ENCODE measurements around the gene MINDY4. TPM values are rescaled to one million over a fixed set of nuclear protein-coding genes. Genes with fewer than 3 reads are reported as not detected.
A peak's percentile ranks its signal among the peaks of the same experiment; 100 is the strongest.
"Not testable (repeated sequence)": the region's sequence is repeated elsewhere in the genome, so short reads cannot be mapped to it uniquely, and the experiment has no call there.

Gene MINDY4
- total RNA-seq, 1 experiment from 2014 or later, result 7.5 TPM

DNA sequence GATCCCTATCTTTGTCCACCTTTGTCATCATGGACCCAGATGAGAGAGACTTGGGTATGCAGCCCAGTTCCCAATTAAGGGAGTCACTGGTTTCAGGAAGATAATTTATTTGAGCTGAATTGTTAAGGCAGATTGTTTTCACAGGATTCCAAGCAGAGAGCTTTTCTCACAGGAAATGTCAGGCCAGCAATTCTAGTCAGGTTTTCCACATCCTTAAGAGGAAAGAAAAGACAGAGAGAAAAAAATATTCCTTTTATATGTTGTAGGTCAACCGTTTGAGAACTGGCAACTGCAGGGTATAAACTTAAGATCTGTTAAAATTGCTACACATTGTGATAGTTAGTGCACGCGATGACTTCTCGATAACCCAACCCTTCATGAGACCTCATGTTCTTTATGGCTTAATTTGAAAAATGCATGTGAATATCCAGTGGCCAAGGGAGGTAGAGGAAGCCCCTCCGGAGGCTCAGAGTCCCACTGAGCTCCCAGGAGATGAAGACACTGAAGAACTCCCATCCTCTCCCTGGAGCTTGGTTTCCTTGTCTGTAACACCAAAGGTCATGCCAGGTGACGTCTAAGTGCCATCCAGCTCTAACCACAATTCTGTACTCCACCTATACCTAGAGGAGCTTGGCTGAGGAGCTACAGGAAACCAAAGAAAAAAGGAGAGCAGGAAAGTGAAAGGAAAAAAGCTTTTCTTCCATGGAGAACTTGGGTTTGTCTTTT lies 45.6 kb downstream of the MINDY4 start:
- no peak for DNase-seq (ENCODE audit: low spot score)
- in situ Hi-C loops (cut with HindIII; ENCODE audit: low sequenced_read_pairs), result no loop called here

DNA sequence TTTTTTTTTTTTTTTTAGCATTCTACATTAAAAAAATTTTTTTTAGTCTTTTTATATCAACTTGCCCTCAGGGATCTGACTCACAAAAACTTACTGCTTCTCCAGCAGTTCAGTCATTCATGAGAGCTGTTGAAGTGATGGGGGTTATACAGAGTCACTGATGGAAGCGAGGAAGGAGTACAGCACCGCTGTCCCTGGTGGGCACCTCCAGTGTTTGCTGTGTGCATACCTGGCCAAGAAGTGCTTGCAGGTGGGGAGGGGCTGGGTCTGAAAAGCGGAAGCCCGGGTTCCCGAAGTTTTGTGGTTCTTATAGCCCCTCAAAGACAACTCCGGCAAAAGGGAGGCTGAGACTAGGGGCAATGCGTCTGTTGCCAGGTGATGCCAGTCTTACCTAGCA lies 46.2 kb downstream of the MINDY4 start:
- in situ Hi-C loops (cut with HindIII; ENCODE audit: low sequenced_read_pairs), result no loop called here
- DNase-seq (ENCODE audit: low spot score), result no peak

DNA sequence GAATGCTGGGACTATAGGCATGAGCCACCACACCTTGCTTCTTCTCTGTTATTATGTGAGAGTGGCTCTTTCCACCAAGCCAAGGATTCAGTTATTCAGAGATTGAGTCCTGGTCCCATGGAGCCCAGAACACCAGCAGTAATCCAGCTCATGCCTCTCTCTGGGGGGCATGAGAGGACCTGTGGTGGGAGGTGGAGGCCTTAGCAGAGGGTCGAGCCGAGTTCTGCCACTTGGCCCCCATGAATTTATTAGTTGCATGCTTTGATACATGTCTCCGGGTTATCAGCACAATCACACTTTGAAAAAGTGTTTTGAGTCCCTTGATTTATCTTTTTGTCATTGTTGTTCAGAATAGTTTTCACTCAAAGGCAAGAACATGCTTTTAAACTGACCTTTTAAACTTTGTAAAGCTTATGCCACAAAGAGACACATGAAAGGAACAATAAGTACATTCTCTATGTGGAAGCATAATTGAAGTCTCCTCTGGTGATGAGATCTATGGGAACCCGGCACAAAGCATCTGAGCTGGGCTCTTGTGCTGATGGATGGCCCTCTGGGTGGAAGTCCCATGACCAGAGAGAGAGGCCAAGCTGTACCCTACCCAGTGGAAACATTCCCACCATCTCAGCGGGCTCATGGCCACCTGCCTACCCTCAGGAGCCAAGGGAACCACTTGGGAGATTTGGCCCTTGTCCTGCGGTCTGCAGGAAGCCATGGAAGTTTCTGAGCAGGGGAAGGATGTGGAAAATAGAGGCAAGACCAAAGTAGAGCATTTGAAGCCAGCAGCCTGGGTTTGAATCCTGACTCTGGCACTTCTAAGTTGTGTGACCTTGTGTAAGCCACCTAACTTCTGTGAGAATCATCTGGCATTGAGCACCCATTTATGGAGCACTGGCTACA lies 53.9 kb downstream of the MINDY4 start:
- no peak for DNase-seq (ENCODE audit: low spot score)
- in situ Hi-C loops (cut with HindIII; ENCODE audit: low sequenced_read_pairs), result no loop called here

DNA sequence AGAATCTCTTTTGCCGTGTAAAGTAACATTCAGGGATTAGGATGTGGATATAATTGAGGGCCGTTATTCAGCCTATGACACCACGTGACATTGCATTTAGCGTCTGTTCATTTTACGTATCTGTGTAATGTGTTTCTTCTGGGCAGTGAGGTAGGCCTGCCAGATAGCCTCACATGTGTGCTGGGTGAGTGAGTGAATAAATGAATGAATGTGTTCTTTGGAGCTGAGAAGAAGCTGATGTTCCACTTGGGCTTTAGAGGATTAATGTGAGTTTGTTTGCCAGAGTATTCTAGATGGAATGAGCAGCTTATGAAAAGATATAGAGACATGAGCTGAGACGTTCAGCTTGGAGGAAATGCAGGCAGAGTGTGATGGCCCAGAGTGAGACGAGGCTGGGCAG lies 55.0 kb downstream of the MINDY4 start:
- in situ Hi-C loops (cut with HindIII; ENCODE audit: low sequenced_read_pairs), result no loop called here
- no peak for DNase-seq (ENCODE audit: low spot score)

DNA sequence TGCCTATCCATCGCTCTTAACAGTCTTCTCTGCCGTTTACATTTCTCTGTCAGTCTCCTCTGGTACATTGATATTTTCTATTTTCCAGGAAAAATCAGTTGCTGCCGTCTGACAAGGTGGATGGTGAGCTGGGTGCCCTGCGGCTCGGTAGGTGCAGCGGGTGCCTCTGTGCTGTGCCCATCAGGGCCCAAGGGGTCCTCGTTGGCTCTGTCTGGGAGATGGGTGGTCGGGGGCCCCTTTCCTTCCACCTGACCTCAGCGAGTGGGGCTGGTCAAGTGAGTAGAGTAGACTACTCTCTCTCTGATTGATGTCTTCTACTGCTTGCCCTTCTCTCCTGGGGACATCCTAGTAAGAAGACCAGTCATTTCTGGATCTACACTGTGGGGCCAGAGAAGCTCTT lies 57.4 kb downstream of the MINDY4 start:
- in situ Hi-C loops (cut with HindIII; ENCODE audit: low sequenced_read_pairs), result no loop called here

DNA sequence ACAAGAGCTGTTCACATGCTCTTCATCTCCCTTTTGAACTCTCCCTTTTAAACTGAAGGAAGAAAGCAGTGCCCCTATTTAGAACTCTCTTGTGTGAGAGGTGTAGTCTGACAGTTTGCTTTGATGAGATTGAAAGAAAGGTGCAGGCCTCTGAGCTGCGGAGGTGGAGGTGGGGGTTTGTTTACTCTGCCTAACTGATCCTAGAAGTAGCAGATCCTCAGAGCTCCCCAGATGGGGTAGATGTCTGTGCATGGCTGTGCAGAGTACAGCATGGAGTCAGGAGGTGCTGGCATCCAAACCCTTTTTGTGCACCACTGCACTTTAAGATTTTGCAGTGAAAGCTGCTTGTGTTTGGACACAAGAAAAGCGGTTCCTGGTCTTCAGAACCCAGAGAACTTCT lies 58.3 kb downstream of the MINDY4 start:
- DNase-seq (ENCODE audit: low spot score), result no peak
- in situ Hi-C loops (cut with HindIII; ENCODE audit: low sequenced_read_pairs), result no loop called here

More for the DNA sequence above, 57.4 kb downstream of the MINDY4 start:
- DNase-seq (ENCODE audit: low spot score), result no peak

DNA sequence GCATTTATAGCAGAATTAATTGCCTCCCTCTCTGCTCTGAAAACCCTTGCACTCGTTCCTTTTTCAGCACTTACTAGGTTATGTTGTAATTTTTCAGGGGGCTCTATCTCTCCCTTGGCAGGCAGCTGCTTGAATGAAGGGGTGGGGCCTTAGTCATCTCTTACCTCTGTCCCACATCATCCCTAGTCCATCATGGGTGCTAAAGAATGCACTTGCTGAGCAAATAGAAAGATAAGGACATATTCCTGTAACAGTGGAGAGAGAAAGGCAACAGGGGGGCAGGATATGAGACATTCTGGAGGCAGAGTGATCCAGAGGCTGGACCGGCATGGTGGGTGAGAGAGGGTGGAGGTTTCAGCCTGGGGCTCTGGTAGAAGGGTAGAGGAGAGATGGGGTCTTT lies 60.0 kb downstream of the MINDY4 start:
- no peak for DNase-seq (ENCODE audit: low spot score)
- in situ Hi-C loops (cut with HindIII; ENCODE audit: low sequenced_read_pairs), result no loop called here

DNA sequence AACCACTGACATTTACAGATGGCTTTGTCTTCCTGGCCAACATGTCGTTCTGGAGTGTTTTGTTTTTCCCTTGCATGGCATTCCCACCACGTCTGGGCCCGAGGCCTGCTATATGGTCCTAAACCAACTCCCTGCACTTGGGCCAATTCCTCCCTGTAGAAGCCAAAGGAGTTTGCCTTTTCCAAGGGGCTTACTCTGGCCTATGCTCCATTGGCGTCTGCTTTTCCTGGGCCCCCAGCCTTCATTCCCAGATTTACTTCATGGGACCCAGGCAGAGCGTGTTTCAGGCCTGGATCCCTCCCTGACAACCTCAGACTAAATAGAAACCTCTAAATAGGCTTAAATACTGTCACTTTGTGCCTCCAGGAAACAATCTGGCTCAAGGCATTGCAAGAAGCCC lies 60.7 kb downstream of the MINDY4 start:
- DNase-seq (ENCODE audit: low spot score), result no peak
- in situ Hi-C loops (cut with HindIII; ENCODE audit: low sequenced_read_pairs), result no loop called here

DNA sequence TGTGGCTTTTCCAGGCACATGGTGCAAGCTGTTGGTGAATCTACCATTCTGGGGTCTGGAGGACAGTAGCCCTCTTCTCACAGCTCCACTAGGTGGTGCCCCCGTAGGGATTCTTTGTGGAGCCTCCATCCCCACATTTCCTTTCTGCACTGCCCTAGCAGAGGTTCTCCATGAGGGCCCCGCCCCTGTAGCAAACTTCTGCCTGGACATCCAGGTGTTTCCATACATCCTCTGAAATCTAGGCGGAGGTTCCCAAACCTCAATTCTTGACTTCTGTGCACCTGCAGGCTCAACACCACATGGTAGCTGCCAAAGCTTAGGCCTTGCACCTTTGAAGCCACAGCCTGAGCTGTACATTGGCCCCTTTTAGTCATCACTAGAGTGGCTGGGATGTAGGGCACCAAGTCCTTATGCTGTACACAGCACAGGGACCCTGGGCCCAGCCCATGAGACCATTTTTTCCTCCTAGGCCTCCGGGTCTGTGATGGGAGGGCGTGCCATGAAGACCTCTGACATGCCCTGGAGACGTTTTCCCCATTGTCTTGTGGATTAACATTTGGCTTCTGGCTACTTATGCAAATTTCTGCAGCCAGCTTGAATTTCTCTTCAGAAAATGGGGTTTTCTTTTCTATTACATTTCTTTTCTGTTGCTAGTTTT lies 62.9 kb downstream of the MINDY4 start:
- DNase-seq (ENCODE audit: low spot score); in situ Hi-C loops (cut with HindIII; ENCODE audit: low sequenced_read_pairs): not testable (repeated sequence)

DNA sequence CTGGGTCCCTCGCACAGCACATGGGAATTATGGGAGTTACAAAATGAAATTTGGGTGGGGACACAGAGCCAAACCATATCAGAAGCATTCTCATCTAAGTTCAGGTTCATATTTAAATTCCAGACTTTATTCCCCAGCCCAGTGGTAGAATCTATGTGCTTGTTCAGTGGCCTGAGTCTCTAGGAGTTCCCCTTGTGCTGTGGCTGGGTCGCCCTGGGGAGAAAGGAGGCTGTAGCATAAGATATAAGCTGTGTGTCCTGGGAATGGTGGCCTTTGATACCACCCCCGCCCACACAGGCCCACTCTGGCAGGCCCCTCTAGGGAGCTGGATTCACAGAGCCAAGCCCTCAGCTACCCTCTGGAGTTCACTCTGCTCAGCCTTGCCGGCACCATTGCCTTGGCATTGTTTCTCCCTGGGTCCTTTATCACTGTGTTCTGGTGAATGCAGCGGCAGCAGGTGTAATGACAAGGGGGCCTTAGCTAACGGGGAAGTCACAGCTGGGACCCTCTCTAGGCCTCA lies 64.2 kb downstream of the MINDY4 start:
- no peak for DNase-seq (ENCODE audit: low spot score)
- in situ Hi-C loops (cut with HindIII; ENCODE audit: low sequenced_read_pairs), result no loop called here

DNA sequence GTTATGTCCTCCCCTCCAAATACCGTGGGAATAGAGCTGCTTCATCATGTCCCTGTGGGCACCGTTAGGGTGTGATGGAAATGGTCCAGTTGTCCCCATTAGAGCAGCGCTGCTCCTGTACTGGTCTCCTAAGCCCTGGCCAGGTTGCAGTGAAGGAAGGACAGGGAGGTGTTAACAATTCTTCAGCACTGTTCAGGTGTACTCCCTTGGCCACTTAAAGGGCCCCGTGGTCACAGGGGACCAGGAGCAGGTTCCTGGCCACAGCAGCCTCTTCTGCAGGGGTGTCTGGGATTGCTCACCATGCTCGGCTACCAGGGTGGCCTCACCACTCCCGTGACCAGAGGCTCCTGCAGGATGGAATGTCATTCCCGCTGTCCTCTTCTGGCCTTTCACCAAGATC lies 65.8 kb downstream of the MINDY4 start:
- no peak for DNase-seq (ENCODE audit: low spot score)
- in situ Hi-C loops (cut with HindIII; ENCODE audit: low sequenced_read_pairs), result no loop called here

DNA sequence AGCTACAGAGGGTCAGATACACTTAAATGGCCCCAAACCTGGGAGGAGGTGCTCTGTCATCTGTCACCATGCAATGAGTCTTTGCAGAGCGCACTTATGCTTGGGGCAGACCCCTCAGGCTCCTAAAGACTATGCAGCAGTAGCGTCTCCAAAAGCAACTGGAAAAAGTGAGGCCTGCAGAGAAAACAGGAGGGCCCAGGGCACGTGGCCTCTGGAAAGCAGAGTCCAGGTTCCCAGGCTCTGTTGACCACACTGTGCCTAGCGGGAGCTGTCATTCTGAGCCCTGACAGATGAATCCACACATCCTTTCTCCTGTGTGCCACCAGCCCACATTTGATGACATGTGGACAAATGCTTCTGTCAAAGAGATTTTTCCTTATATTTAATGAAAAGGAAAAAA lies 66.4 kb downstream of the MINDY4 start:
- in situ Hi-C loops (cut with HindIII; ENCODE audit: low sequenced_read_pairs), result no loop called here
- no peak for DNase-seq (ENCODE audit: low spot score)

DNA sequence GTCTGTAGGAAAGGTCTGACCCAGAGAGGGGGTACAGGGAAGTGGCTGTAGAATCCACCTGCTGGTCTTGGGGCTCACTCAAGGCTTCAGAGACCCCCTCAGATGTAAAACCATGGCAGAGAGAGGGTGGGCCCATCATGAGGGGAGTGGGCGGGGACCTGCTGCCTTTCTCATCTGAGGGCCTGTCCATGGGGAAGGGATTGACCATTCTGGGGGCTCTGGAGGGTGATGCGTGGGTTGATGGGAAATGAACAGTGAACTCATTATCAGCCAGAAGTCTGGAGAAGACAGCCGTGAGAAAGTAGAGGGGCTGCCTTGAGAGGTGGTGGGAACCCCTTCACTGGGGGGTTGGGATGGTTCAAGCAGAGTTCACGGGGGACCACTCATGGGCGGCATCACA lies 66.8 kb downstream of the MINDY4 start:
- no peak for DNase-seq (ENCODE audit: low spot score)
- in situ Hi-C loops (cut with HindIII; ENCODE audit: low sequenced_read_pairs), result no loop called here

DNA sequence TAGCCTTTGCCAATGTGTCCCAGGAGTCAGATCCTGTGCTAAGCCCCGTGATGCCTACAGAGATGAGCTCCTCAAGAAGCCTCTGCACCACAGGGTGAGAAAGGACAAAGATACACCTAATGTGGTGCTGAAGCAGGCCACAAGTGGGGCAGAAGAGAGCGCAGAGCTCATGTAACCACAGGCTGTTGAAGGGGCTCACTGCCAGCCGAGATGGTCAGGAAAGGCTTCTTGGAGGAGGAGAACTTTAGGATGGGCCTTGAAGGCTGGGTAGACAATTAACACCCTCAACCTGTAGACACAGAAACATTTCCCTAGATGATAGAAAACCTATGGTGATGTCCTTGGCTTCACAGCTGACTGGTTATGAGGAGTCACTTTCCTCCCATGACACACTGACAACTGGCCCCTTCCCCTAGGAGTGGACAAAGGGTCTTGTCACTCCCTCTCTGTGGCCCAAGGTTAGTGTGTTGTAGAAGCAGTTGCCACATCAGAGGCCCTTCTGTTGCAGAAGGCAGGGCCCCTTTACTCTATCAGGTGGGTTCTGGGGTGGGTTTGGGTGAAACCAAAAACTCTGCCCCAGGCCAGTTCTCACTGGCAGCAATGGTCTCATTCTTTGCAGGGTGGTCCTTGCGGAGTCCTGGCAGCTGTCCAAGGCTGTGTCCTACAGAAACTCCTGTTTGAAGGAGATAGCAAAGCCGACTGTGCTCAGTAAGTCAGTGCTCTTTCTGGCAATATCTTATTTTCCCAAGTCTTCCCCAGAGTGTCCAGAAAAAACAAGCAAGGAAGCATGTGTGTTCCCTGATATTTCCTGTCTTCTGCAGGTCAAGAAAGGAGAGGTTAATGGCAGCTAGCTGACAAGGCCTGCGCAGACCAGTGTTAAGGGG lies 69.2 kb downstream of the MINDY4 start:
- in situ Hi-C loops (cut with HindIII; ENCODE audit: low sequenced_read_pairs), result no loop called here
- DNase-seq (ENCODE audit: low spot score), result no peak

DNA sequence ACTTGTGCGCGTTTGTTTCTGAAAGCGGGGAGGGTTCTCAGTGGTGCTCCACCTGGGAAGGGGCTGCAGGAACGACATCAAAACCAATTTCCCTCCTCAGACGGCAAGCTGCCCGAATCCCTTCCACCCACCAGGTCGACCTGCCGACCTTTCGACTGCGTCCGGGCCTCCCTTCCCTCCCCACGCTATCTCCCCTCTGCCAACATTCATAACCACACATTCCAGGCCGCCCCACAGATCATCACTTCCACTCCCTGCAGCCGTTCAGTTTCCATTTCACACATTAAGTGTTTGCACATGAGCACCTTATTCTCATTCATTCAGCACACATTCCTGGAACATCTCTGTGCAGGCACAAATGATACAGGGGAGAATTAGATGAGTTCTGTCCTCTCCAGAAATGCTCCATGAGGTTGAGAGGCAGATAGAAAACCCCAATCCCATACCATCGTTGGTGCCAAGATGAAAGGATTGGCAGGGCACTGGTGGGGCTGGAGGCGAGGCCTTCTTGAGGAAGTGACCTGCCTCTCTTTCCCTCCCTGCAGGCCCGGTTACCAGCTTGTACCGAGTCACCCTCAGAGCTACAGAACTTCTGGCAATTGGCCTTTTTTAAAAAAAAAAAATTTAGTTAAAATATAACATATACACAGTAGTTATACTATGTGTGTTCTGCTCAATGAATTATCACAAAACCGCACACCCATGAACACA lies 70.0 kb downstream of the MINDY4 start:
- DNase-seq (ENCODE audit: low spot score), result no peak
- in situ Hi-C loops (cut with HindIII; ENCODE audit: low sequenced_read_pairs), result no loop called here

DNA sequence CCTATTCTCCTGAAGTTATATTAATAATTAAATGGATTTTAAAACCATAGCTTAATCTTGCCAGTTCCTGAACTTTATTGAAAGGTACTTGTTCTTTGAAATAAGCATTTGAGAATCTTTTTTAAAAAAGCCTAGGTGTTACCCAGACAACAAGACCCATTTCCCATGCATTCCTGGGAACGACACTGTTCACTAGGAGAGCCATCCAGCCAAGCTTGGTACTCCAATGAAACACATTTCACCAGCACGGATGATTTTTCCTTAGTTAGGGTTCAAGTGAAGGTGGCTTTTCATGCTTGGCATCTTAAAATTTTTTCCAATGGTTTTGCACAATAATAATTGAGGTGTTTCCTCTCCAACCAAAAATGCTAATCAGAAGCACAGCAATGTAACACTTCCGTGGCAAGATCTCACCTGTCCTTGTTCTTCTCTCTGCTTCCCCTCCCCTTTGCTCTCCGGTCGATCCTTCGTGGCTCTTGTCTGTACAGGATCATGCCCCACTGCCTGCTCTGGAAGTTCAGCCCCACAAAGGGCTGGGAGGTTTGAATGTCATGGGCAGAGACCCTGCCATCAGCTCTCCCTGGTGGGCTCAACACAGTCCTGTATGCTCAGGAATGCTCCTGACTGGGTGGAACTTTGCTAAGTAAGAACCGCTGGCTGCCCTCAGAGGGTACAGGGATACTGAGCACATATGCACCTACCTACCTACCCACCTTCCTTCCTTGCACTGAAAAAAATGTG lies 70.8 kb downstream of the MINDY4 start:
- no peak for DNase-seq (ENCODE audit: low spot score)
- in situ Hi-C loops (cut with HindIII; ENCODE audit: low sequenced_read_pairs), result no loop called here

DNA sequence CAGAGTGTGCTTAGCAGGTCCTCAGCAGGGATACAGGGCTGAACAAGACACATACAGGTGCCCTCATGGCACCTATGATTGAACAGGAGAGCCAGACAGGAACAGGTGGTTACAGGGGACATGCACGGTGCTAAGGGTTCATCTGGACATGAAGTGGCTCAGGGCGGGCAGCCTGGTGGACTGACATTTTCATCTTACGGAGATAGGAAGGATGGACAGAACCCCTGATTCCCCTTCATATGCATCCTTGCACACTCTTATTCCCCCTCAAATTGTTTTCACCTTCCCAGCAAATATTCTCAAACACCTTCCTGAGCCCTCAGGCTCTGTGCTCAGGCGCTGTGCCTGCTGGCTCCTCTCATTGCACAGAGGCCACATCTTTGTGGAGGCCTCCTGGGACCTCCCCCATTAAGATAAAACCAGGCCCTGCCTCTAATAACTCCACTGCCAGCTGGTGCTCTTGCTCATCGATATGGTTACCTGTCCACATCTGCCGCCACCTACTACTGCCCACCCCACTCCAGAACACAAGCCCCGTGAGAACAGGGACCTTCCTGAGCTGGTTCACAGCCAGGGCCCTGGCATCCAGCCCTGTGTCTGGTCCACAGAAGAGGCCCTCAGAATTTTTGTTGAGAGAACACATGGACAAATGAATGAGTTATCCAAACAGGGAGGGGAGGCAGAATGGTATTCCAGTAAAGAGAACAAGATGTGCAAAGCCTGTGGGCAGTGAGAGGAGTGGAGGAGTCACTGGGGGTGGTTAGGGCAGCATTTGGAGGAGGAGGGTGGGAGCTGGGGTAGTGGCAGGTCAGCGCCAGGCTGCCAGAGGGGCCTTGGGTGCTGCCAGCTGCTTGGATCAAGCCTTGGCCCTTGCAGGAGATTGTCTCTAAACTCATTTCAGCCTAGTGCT lies 71.6 kb downstream of the MINDY4 start:
- DNase-seq (ENCODE audit: low spot score), result peak; percentile 58
- in situ Hi-C loops (cut with HindIII; ENCODE audit: low sequenced_read_pairs), result no loop called here

Measured in G401 (cell line).